SJCRH30 (cell line): ENCODE measurements around the gene S1PR5. TPM values are rescaled to one million over a fixed set of nuclear protein-coding genes. Genes with fewer than 3 reads are reported as not detected.
"Not testable (repeated sequence)": the region's sequence is repeated elsewhere in the genome, so short reads cannot be mapped to it uniquely, and the experiment has no call there.

Experiments used
- DNase-seq, 2 experiments: peaks; one replicate each; pipeline ENCODE4 v3.0.0-alpha.2; 2015 to 2020
- H3K27ac ChIP-seq: fragments of 250-450 bp; sonication (Bioruptor Pico); 2 replicates; pipeline ENCODE4 v1.5.1; 2020; ENCODE audit warnings: mild to moderate bottlenecking, moderate library complexity
- H3K27me3 ChIP-seq: fragments of 250-450 bp; sonication (Bioruptor Pico); 2 replicates; pipeline ENCODE4 v1.5.1; 2020; ENCODE audit warnings: mild to moderate bottlenecking, moderate library complexity
- H3K36me3 ChIP-seq: fragments of 250-450 bp; sonication (Bioruptor Pico); 2 replicates; pipeline ENCODE4 v1.5.1; 2020; ENCODE audit warnings: mild to moderate bottlenecking, moderate library complexity
- H3K4me1 ChIP-seq: fragments of 250-450 bp; sonication (Bioruptor Pico); 2 replicates; pipeline ENCODE4 v1.5.1; 2020; ENCODE audit warnings: mild to moderate bottlenecking, moderate library complexity
- H3K4me3 ChIP-seq: fragments of 250-450 bp; sonication (Bioruptor Pico); 2 replicates; pipeline ENCODE4 v1.5.1; 2020; ENCODE audit warnings: mild to moderate bottlenecking, moderate library complexity
- H3K9me3 ChIP-seq: fragments of 250-450 bp; sonication (Bioruptor Pico); replicated peaks from 2 replicates; pipeline ENCODE4 v1.5.1; 2020; ENCODE audit warnings: mild to moderate bottlenecking, moderate library complexity
- total RNA-seq: library from RNA; depleted of rRNA; stranded (reverse); fragments of >200 nt; shearing (Covaris generic); gene quantifications from 2 replicates; pipeline ENCODE4 v1.2.3, GENCODE V29; 2014

The S1PR5 gene
- total RNA-seq, 1 experiment from 2014 or later, result 2.4 TPM

GRCh38 chr19:10533646-10534386, 16.6 kb upstream of the S1PR5 start:
- Histone ChIP-seq H3K9me3 (no peaks in the 10 kb centered on the region), H3K27ac (no peak overlapping the region), H3K4me1 (peaks cover 3% of the 10 kb centered on the region; the same call in 1 of the 2 replicates), H3K36me3 (no peaks in the 10 kb centered on the region), H3K27me3 (no peaks in the 10 kb centered on the region), H3K4me3 (no peak overlapping the region)
- no peak for DNase-seq

DNA sequence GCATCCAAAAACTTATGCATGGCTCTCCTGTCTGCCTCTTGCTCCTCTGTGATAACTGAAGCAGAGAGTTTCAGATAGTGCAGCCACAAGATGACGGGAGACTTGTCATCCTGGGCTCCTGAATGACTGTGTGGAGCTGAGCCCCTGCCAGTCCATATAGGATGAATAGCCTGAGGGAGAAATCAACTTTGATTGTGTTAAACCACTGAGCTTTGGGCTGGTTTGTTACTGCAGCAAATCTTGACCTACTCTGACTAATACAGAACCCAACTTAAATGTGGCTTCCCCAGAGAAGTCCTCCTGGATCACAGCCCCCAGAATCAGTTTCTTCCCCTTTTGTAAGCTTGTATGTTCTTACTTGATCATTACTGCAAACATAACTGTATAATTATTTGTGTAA, 15.2 kb upstream of the S1PR5 start:
- no peak for DNase-seq

DNA sequence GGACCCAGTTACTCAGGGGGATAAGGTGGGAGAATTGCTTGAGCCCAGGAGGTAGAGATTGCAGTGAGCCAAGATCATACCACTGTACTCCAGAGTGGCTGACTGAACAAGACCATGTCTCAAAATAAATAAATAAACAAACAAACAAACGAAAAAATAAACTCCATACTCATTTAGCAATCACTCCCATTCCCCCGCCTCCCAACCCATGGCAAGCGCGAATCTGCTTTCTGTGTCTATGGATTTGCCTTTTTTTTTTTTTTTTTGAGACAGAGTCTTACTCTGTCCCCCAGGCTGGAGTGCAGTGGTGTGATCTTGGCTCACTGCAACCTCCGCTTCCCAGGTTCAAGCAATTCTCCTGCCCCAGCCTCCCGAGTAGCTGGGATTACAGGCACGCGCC, 9.6 kb upstream of the S1PR5 start:
- not testable (repeated sequence) for H3K36me3 ChIP-seq, H3K9me3 ChIP-seq, H3K4me3 ChIP-seq, H3K4me1 ChIP-seq, DNase-seq, H3K27me3 ChIP-seq, H3K27ac ChIP-seq

More for the DNA sequence above, 15.2 kb upstream of the S1PR5 start:
- no peak overlapping the region for H3K27ac ChIP-seq
- no peaks in the 10 kb centered on the region for H3K9me3 ChIP-seq
- no peaks in the 10 kb centered on the region for H3K27me3 ChIP-seq
- H3K4me3 ChIP-seq, result no peak overlapping the region
- no peaks in the 10 kb centered on the region for H3K36me3 ChIP-seq
- peaks cover 3% of the 10 kb centered on the region; the same call in 1 of the 2 replicates for H3K4me1 ChIP-seq

GRCh38 chr19:10525636-10526035, 8.4 kb upstream of the S1PR5 start:
- H3K9me3 ChIP-seq, result no peaks in the 10 kb centered on the region
- no peaks in the 10 kb centered on the region for H3K36me3 ChIP-seq
- no peak overlapping the region for H3K4me3 ChIP-seq
- no peaks in the 10 kb centered on the region for H3K4me1 ChIP-seq
- no peak overlapping the region for H3K27ac ChIP-seq
- peaks cover 7% of the 10 kb centered on the region; the same call in 1 of the 2 replicates for H3K27me3 ChIP-seq
- no peak for DNase-seq

DNA sequence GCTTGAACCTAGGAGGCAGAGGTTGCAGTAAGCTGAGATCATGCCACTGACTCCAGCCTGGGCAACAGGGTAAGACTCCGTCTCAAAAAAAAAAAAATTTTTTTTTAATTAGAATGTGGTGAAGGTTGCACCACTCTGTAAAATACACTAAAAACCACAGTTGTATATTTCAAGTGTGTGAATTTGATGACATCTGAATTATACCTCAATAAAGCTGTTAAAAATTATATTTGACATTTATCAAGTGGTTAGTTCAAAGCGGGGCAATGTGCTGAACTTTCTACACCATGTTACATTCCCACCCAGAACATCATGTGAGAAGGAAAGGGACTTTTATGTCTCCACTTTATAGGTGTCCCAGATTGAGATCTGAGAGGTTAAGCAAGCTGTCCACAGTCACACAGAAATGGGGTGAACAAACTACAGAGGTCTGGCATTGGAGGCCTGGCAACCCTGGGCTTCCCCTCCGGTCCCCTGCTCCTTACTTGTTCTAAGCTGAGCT, 5.9 kb upstream of the S1PR5 start:
- no peak overlapping the region for H3K4me3 ChIP-seq
- no peaks in the 10 kb centered on the region for H3K36me3 ChIP-seq
- H3K27me3 ChIP-seq, result peaks cover 15% of the 10 kb centered on the region
- peaks cover 3% of the 10 kb centered on the region; the same call in 1 of the 2 replicates for H3K4me1 ChIP-seq
- no peak overlapping the region for H3K27ac ChIP-seq
- DNase-seq, result no peak
- no peaks in the 10 kb centered on the region for H3K9me3 ChIP-seq

- Histone ChIP-seq H3K9me3 (no peaks in the 10 kb centered on the region), H3K27me3 (peaks cover 15% of the 10 kb centered on the region), H3K27ac (no peak overlapping the region), H3K36me3 (no peaks in the 10 kb centered on the region), H3K4me3 (no peak overlapping the region), H3K4me1 (peaks cover 3% of the 10 kb centered on the region; the same call in 1 of the 2 replicates)
- no peak for DNase-seq
Measured at GRCh38 chr19:10521461-10522171, 4.4 kb upstream of the S1PR5 start.

DNA sequence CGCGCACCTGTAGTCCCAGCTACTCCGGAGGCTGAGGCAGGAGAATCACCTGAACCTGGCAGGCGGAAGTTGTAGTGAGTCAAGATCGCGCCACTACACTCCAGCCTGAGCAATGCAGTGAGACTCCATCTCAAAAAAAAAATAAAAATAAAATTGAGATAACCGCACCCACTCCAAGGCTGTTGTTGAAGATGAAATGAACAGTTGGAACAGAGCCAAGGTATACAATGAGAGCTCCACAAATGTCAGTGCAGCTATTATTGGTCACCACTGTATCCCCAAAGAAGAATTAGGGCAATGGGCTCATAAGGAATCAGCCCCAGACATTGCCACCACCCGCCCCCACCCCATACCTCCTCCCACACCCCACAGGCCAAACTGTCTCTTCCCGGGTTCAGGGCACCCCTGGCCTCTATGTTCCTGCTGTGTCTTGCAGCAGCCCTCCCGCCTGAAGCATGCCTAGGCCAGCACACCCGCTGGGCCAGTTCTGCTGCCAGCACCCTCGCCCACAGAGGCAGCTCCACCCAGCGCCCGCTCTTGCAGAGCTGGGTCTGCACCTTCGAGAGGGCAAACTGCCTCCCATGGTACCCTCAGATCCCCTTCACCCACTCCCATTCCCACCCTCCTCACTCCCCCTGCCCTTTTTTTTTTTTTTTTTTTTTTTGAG, 3.5 kb upstream of the S1PR5 start:
- no peak for DNase-seq
- Histone ChIP-seq H3K27ac (no peak overlapping the region), H3K4me3 (no peak overlapping the region), H3K36me3 (no peaks in the 10 kb centered on the region), H3K4me1 (peaks cover 3% of the 10 kb centered on the region; the same call in 1 of the 2 replicates), H3K27me3 (peaks cover 15% of the 10 kb centered on the region), H3K9me3 (no peaks in the 10 kb centered on the region)

- H3K27me3 ChIP-seq, result peaks cover 15% of the 10 kb centered on the region
- H3K27ac ChIP-seq, result no peak overlapping the region
- H3K4me1 ChIP-seq, result peaks cover 3% of the 10 kb centered on the region; the same call in 1 of the 2 replicates
- H3K4me3 ChIP-seq, result no peak overlapping the region
- no peaks in the 10 kb centered on the region for H3K9me3 ChIP-seq
- no peak for DNase-seq
- no peaks in the 10 kb centered on the region for H3K36me3 ChIP-seq
Measured at GRCh38 chr19:10519421-10519820, 2.2 kb upstream of the S1PR5 start.

DNA sequence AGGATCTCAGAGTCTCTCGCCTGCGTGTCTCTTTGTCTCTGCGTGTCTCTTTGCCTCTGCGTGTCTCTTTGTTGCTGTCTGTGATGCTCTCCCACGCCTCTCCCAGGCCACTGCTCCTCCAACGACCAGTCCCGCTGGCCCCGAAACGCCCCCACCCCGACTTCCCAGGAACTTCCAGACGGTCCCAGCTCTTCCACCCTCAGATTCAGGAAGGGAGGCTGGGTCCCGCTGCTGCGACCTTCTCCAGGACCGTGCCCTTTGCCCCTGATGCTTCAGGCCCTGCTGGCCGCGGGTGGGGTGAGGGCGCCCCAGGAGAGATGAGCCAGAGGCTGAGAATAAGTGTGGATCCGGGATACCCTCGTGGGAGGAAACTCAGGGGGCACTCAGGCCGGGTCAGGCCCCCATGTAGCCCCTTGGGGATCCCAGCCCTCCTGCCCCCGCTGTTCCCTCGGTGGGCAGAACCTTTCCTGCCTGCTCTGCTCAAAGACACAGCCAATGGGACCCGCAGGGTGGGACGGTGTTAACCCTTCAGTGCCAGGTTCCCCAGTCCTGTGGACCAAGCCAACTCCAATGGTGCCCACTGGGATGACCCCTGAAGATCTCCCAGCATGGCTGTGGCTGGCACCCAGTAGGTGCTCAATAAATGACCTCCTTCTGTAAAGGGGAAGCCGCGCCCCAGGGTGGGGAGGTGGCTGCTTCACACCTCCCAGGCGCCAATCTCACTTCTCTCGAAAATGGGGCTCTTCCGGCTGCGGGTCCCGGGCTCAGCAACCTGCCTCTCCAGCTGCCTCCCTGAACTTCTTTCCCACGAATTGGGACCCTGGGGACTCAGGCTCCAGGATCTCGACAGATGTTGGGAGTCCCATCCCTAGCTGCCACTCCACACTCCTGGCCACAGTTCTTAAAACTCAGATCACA, 1.5 kb upstream of the S1PR5 start:
- H3K4me3 ChIP-seq, result peak overlapping the region; percentile 58
- H3K27me3 ChIP-seq, result peaks cover 15% of the 10 kb centered on the region
- peak in 1 of 2 experiments; percentile 50 for DNase-seq
- H3K4me1 ChIP-seq, result peaks cover 3% of the 10 kb centered on the region; the same call in 1 of the 2 replicates
- H3K36me3 ChIP-seq, result no peaks in the 10 kb centered on the region
- no peak overlapping the region for H3K27ac ChIP-seq
- no peaks in the 10 kb centered on the region for H3K9me3 ChIP-seq

DNA sequence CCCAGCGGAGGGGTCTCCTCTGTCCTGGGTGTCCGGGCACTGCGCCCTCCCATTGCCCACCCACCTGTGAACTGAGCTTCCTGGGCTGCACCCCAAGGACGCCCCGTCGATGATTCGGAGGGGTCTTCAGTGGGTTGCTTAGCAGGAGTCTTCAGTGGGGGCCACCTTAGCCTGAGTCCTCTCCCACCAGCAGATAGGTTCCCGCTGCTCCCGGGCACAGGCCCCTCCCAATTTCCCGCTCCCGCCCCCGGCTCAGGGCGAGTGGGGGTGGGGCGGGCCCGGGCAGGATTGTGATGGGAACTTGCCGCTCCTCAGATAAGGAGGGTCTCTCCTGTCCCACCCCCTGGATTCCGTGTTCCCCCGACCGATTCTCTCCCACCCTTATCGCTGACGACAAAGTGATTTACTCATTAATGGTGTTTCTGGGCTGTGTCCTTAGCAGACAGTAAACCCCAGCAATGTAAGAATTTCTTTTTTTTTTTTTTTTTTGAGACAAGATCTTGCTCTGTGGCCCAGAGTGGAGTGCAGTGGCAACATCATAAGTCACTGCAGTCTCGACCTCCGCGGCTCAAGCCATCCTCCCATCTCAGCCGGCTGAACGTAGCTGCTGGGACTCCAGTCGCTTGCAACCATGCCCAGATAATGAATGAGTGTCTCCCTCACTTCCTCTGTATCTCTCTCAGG, 655 bp upstream of the S1PR5 start:
- no peak overlapping the region for H3K27ac ChIP-seq
- peaks cover 3% of the 10 kb centered on the region; the same call in 1 of the 2 replicates for H3K4me1 ChIP-seq
- peak; percentile 47 to 57 for DNase-seq
- H3K4me3 ChIP-seq, result peak overlapping the region; percentile 58
- no peaks in the 10 kb centered on the region for H3K9me3 ChIP-seq
- no peaks in the 10 kb centered on the region for H3K36me3 ChIP-seq
- H3K27me3 ChIP-seq, result peaks cover 15% of the 10 kb centered on the region

DNA sequence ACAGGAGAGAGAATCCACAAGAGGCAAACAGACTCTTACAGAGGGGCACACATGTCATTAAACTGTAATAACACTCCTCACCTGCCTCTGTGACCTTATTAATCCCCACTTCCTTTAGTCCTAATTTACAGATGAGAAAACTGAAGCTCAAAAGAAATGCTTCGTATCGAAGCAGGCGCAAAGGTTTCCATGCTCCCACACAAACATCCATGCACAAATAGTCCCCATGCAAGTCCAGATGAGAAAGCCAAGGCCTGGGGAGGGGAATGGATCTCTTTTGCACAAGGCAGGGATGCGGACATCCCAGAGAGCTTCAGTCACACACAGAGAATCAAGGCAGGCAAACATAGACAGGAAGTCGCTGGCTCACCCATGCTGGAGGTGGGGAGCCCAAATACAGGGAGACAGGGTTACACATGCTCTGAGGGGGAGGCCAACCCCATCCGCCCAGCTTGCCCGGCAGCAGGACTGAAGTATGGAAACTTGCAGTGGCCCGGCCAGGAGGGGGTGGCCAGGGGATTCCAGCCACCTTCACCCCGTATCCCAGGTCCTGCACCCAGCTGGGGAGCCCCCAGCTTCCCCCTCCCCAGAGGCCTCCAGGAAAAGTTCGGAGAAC, 468 bp downstream of the S1PR5 start:
- H3K4me1 ChIP-seq, result peaks cover 3% of the 10 kb centered on the region; the same call in 1 of the 2 replicates
- peak; percentile 41 to 53 for DNase-seq
- H3K27ac ChIP-seq, result no peak overlapping the region
- peak overlapping the region; percentile 58 for H3K4me3 ChIP-seq
- peaks cover 9% of the 10 kb centered on the region for H3K27me3 ChIP-seq
- no peaks in the 10 kb centered on the region for H3K9me3 ChIP-seq
- H3K36me3 ChIP-seq, result no peaks in the 10 kb centered on the region

DNA sequence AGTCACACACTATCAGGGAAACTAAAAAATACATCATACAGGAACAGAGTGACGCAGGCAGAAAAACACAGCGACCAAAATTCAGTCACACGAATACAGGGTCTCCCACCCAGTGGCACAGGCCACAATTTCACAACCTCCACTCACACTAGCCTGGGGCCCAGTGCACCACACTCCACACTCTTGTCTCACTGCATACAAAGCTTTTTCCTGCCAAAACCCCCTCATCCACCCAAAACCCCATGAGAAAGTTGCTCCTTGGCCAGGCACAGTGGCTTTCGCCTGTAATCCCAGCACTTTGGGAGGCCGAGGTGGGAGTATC, 1.2 kb downstream of the S1PR5 start:
- Histone ChIP-seq H3K4me3 (no peak overlapping the region), H3K9me3 (no peaks in the 10 kb centered on the region), H3K27ac (no peak overlapping the region), H3K27me3 (peaks cover 8% of the 10 kb centered on the region), H3K36me3 (no peaks in the 10 kb centered on the region), H3K4me1 (peaks cover 3% of the 10 kb centered on the region; the same call in 1 of the 2 replicates)
- DNase-seq, result no peak
